ENCODE data around the gene IL17RE. TPM values are rescaled to one million over a fixed set of nuclear protein-coding genes. Genes with fewer than 3 reads are reported as not detected.

IL17RE gene
- total RNA-seq, 1 donor from 2014 or later: 1.3 TPM

- DNase-seq (ENCODE audit: extremely low read depth, low read depth, low spot score): no peak
These were observed 48.5 kb downstream of the IL17RE start for GRCh38 chr3:9951126-9951525.

DNA sequence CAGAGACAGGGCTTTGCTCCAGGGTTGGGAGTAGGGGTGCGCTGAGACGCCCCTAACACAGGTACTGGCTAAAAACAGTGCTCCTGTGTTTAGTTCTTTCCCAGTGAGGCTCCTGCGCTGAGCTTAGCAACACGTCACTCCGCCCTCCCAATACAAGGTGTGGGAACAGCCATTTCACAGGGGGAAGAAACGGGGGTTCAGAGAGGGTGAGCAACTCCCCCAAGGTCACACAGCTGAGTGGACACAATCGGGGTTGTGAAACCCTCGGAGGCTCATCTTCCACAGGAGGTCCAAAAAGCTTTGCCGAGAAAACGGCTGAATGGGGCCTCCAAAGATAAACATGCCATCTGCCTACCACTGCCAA, 48.9 kb downstream of the IL17RE start:
- DNase-seq (ENCODE audit: extremely low read depth, low read depth, low spot score): no peak

- DNase-seq (ENCODE audit: extremely low read depth, low read depth, low spot score): no peak
These were observed 49.5 kb downstream of the IL17RE start, which contains the start of gene PRRT3 for GRCh38 chr3:9951962-9952805. TSS of gene PRRT3 (minus strand) at chr3:9952408. CDS start at chr3:9950115, 2,293 bp downstream.

- DNase-seq (ENCODE audit: extremely low read depth, low read depth, low spot score): no peak
These were observed 52.4 kb downstream of the IL17RE start for GRCh38 chr3:9955067-9955502.

GRCh38 chr3:9955611-9956352, 53.1 kb downstream of the IL17RE start:
- no peak for DNase-seq (ENCODE audit: extremely low read depth, low read depth, low spot score)

- DNase-seq (ENCODE audit: extremely low read depth, low read depth, low spot score): no peak
These were observed 54.6 kb downstream of the IL17RE start for GRCh38 chr3:9957214-9957613.

DNA sequence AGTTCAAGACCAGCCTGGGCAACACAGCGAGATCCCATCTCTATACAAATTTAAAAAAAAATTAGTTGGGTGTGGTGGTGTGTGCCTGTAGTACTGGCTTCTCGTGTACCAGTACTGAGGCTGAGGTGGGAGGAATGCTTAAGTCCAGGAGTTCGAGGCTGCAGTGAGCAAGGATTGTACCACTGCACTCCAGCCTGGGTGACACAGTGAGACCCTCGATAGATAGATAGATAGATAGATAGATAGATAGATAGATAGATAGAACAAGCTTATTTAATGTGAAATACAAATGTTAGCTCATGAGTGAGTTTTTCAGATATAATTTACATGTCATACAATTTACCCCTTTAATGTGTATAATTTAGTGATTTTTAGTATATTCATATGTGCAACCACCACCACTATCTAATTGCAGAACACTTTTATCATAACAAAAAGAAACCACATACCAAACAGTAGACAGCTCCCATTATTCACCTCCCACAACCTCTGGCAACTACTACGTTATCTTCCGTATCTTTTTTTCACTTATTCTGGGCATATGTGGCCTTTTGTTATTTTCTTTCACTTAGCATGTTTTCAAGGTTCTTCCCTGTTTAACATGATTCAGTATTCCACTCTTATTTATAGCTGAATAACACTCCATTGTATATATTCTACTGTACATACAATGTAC, 62.7 kb downstream of the IL17RE start:
- no peak for DNase-seq (ENCODE audit: extremely low read depth, low read depth, low spot score)

Other genes starting within 250 kb of the IL17RE start
- not detected in 2 replicates for gene CPNE9, start 199.0 kb upstream of the IL17RE start, total RNA-seq
- 21.2 and 24.8 TPM in 2 replicates for gene BRPF1, start 171.1 kb upstream of the IL17RE start, total RNA-seq
- gene OGG1, start 152.9 kb upstream of the IL17RE start, total RNA-seq: 16.7 and 17.5 TPM in 2 replicates
- gene CAMK1, start 132.9 kb upstream of the IL17RE start, total RNA-seq: 16.5 and 28.8 TPM in 2 replicates
- 58.9 and 73.5 TPM in 2 replicates for gene TADA3, start 110.4 kb upstream of the IL17RE start, total RNA-seq
- gene ARPC4, start 109.8 kb upstream of the IL17RE start, total RNA-seq: 212 and 240 TPM in 2 replicates
- gene TTLL3, start 92.6 kb upstream of the IL17RE start, total RNA-seq: 11.9 and 39.2 TPM in 2 replicates
- 27.0 and 34.7 TPM in 2 replicates for gene RPUSD3, start 58.8 kb upstream of the IL17RE start, total RNA-seq
- not detected in 2 replicates for gene CIDEC, start 22.6 kb upstream of the IL17RE start, total RNA-seq
- 31.1 and 47.8 TPM in 2 replicates for gene JAGN1, start 12.2 kb upstream of the IL17RE start, total RNA-seq
- 22.1 and 26.1 TPM in 2 replicates for gene IL17RC, start 14.2 kb downstream of the IL17RE start, total RNA-seq
- 36.2 and 55.9 TPM in 2 replicates for gene CRELD1, start 31.0 kb downstream of the IL17RE start, total RNA-seq
- gene PRRT3, start 49.6 kb downstream of the IL17RE start, total RNA-seq: 2.5 and 3.6 TPM in 2 replicates
- 52.2 and 79.8 TPM in 2 replicates for gene EMC3, start 84.0 kb downstream of the IL17RE start, total RNA-seq
- 5.3 and 14.6 TPM in 2 replicates for gene FANCD2, start 123.6 kb downstream of the IL17RE start, total RNA-seq
- gene FANCD2OS, start 205.4 kb downstream of the IL17RE start, total RNA-seq: not detected in 2 replicates
- gene BRK1, start 212.8 kb downstream of the IL17RE start, total RNA-seq: 156 and 202 TPM in 2 replicates
- gene VHL, start 238.9 kb downstream of the IL17RE start, total RNA-seq: 47.1 and 50.7 TPM in 2 replicates

Data from glomerular endothelial cell (primary cell).